PC-9 (cell line): ENCODE measurements around the gene KRT82.

Experiments
- CTCF ChIP-seq: fragments of 200-600 bp; sonication (generic); conservative IDR thresholded peaks from 2 replicates; pipeline ENCODE4 v1.6.1; 2017; ENCODE audit warnings: mixed run types, antibody characterized with exemption, mild to moderate bottlenecking, moderate library complexity
- EZH2 ChIP-seq: fragments of 200-600 bp; sonication (generic); IDR thresholded peaks from 2 replicates; pipeline ENCODE4 v1.8.0; 2017; ENCODE audit warnings: antibody characterized with exemption, low read depth

GRCh38 chr12:52434081-52434733 is 28.1 kb upstream of the KRT82 start, which contains the start of gene KRT75:
- TF ChIP-seq CTCF (no peak), EZH2 (no peak)
